H9 (cell line): Measurements from ENCODE around the gene CLOCK. TPM values are rescaled to one million over a fixed set of nuclear protein-coding genes. Genes with fewer than 3 reads are reported as not detected.

Source experiments
- DNase-seq: peaks from one replicate; pipeline ENCODE4 v3.0.0-alpha.2; 2017
- H2AFZ ChIP-seq: one replicate; pipeline ENCODE4 v1.6.1; 2013; ENCODE audit warnings: mild to moderate bottlenecking, low read length, control low read depth, moderate library complexity
- H2AK5ac ChIP-seq: 2 replicates; pipeline ENCODE4 v1.6.1; 2013; ENCODE audit warnings: low read length, control low read depth, mixed read lengths; ENCODE audit not compliant: insufficient read length
- H2BK120ac ChIP-seq: one replicate; pipeline ENCODE4 v1.6.1; 2013; ENCODE audit warnings: low read depth, mild to moderate bottlenecking, low read length, control low read depth, inconsistent platforms; ENCODE audit not compliant: poor library complexity, severe bottlenecking
- H2BK12ac ChIP-seq: 2 replicates; pipeline ENCODE4 v1.6.1; 2013; ENCODE audit warnings: low read length, control low read depth, mixed read lengths, low read depth; ENCODE audit not compliant: insufficient read length
- H2BK15ac ChIP-seq: 2 replicates; pipeline ENCODE4 v1.6.1; 2013; ENCODE audit warnings: low read depth, low read length, control low read depth
- H2BK20ac ChIP-seq: one replicate; pipeline ENCODE4 v1.6.1; 2013; ENCODE audit warnings: low read depth, mild to moderate bottlenecking, low read length, control low read depth, inconsistent platforms; ENCODE audit not compliant: poor library complexity, severe bottlenecking
- H2BK5ac ChIP-seq: 2 replicates; pipeline ENCODE4 v1.6.1; 2013; ENCODE audit warnings: low read length, control low read depth, mixed read lengths; ENCODE audit not compliant: insufficient read length
- H3K14ac ChIP-seq: 2 replicates; pipeline ENCODE4 v1.6.1; 2013; ENCODE audit warnings: low read length, control low read depth; ENCODE audit not compliant: insufficient read depth
- H3K18ac ChIP-seq: 2 replicates; pipeline ENCODE4 v1.6.1; 2013; ENCODE audit warnings: low read depth, mild to moderate bottlenecking, mixed read lengths, low read length, control low read depth; ENCODE audit not compliant: insufficient read length
- H3K23ac ChIP-seq: 2 replicates; pipeline ENCODE4 v1.6.1; 2013; ENCODE audit warnings: low read length, control low read depth, mixed read lengths, low read depth; ENCODE audit not compliant: insufficient read length
- H3K23me2 ChIP-seq: 2 replicates; pipeline ENCODE4 v1.6.1; 2013; ENCODE audit warnings: low read depth, mild to moderate bottlenecking, mixed read lengths, low read length, control low read depth; ENCODE audit not compliant: insufficient read length, poor library complexity, severe bottlenecking
- H3K27ac ChIP-seq: 2 replicates; pipeline ENCODE4 v1.5.1; 2013; ENCODE audit warnings: low read length, control low read depth, mixed read lengths, low read depth; ENCODE audit not compliant: insufficient read length
- H3K27me3 ChIP-seq: 2 replicates; pipeline ENCODE4 v1.6.1; 2013; ENCODE audit warnings: low read length, control low read depth, inconsistent platforms; ENCODE audit not compliant: insufficient read depth
- H3K4ac ChIP-seq: 2 replicates; pipeline ENCODE4 v1.6.1; 2013; ENCODE audit warnings: low read depth, mild to moderate bottlenecking, control low read depth, inconsistent platforms, low read length, moderate library complexity
- H3K4me1 ChIP-seq: 2 replicates; pipeline ENCODE4 v1.6.1; 2013; ENCODE audit warnings: low read length, control low read depth, inconsistent platforms; ENCODE audit not compliant: insufficient read depth
- H3K4me2 ChIP-seq: 2 replicates; pipeline ENCODE4 v1.6.1; 2013; ENCODE audit warnings: low read length, control low read depth, mixed read lengths; ENCODE audit not compliant: insufficient read length, insufficient read depth
- H3K56ac ChIP-seq: 2 replicates; pipeline ENCODE4 v1.6.1; 2013; ENCODE audit warnings: low read depth, mild to moderate bottlenecking, mixed read lengths, low read length, control low read depth; ENCODE audit not compliant: insufficient read length
- H3K79me1 ChIP-seq: 2 replicates; pipeline ENCODE4 v1.6.1; 2013; ENCODE audit warnings: low read depth, mild to moderate bottlenecking, moderate library complexity, low read length, control low read depth, inconsistent platforms; ENCODE audit not compliant: insufficient read depth, poor library complexity, severe bottlenecking
- H3K79me2 ChIP-seq: 2 replicates; pipeline ENCODE4 v1.6.1; 2013; ENCODE audit warnings: low read length, control low read depth, inconsistent platforms; ENCODE audit not compliant: insufficient read depth
- H3K9ac ChIP-seq: 2 replicates; pipeline ENCODE4 v1.6.1; 2013; ENCODE audit warnings: low read length, control low read depth, mixed read lengths; ENCODE audit not compliant: insufficient read length; ENCODE audit errors: extremely low read depth
- H3K9me3 ChIP-seq: one replicate; pipeline ENCODE4 v1.6.1; 2013; ENCODE audit warnings: low read depth, low read length, inconsistent platforms; ENCODE audit not compliant: control insufficient read depth
- H3T11ph ChIP-seq: one replicate; pipeline ENCODE4 v1.6.1; 2013; ENCODE audit warnings: mild to moderate bottlenecking, low read length, control low read depth, inconsistent platforms
- H4K20me1 ChIP-seq: one replicate; pipeline ENCODE4 v1.6.1; 2013; ENCODE audit not compliant: control insufficient read depth, insufficient read length, insufficient read depth
- H4K5ac ChIP-seq: 2 replicates; pipeline ENCODE4 v1.6.1; 2013; ENCODE audit warnings: low read depth, mild to moderate bottlenecking, mixed read lengths, low read length, control low read depth; ENCODE audit not compliant: insufficient read length
- H4K8ac ChIP-seq: replicated peaks from 2 replicates; pipeline ENCODE4 v1.6.1; 2013; ENCODE audit warnings: low read length, control low read depth, mixed read lengths, low read depth; ENCODE audit not compliant: insufficient read length
- H4K91ac ChIP-seq: 2 replicates; pipeline ENCODE4 v1.6.1; 2013; ENCODE audit warnings: low read depth, mild to moderate bottlenecking, moderate library complexity, mixed read lengths, low read length, control low read depth; ENCODE audit not compliant: insufficient read length
- H3K27ac Mint-ChIP-seq, 3 experiments: 2 replicates in 2 of 3; 3 replicates in 1 of 3; pipeline ENCODE4 v1.8.0; 2020 to 2021; ENCODE audit warnings: mixed read lengths in 3 of 3, mild to moderate bottlenecking in 1 of 3, moderate library complexity in 1 of 3
- H3K27me3 Mint-ChIP-seq: 2 replicates; pipeline ENCODE4 v1.8.0; 2021; ENCODE audit warnings: low read depth, mild to moderate bottlenecking, moderate library complexity, mixed read lengths
- H3K36me3 Mint-ChIP-seq, 3 experiments: 2 replicates in 2 of 3; 3 replicates in 1 of 3; pipeline ENCODE4 v1.8.0; 2020 to 2021; ENCODE audit warnings: low read depth in 3 of 3, mixed read lengths in 3 of 3; ENCODE audit not compliant: insufficient read depth in 1 of 3
- H3K4me1 Mint-ChIP-seq, 2 experiments: 2 replicates each; pipeline ENCODE4 v1.8.0; 2020; ENCODE audit warnings: mixed read lengths in 2 of 2
- H3K4me3 Mint-ChIP-seq, 2 experiments: 2 replicates in 1 of 2; 3 replicates in 1 of 2; pipeline ENCODE4 v1.8.0; 2020 to 2021; ENCODE audit warnings: mild to moderate bottlenecking in 2 of 2, mixed read lengths in 2 of 2, moderate library complexity in 1 of 2
- H3K9me3 Mint-ChIP-seq, 2 experiments: 2 replicates in 1 of 2; 3 replicates in 1 of 2; pipeline ENCODE4 v1.8.0; 2020; ENCODE audit warnings: mild to moderate bottlenecking in 2 of 2, mixed read lengths in 2 of 2, moderate library complexity in 1 of 2
- WGBS: extraction: QIAGEN DNeasy Blood & Tissue Kit; methylation state at CpG from one replicate; pipeline ENCODE4 v1.1.7; 2013; ENCODE audit warnings: missing lambda C conversion rate, low lambda C conversion rate, mixed read lengths; ENCODE audit not compliant: insufficient read length; ENCODE audit errors: extremely low coverage; 5-methylcytosine and 5-hydroxymethylcytosine counted together
- total RNA-seq: library from RNA; stranded (reverse); gene quantifications from 2 replicates; pipeline ENCODE4 v1.2.1, GENCODE V29; 2021
- TF ChIP-seq, protein P1 (sequence below): fragments of 200-600 bp; sonication (generic); conservative IDR thresholded peaks from 3 replicates; pipeline ENCODE4 v1.8.0; 2021; ENCODE audit warnings: antibody characterized with exemption, mild to moderate bottlenecking

The CLOCK gene
- total RNA-seq, 1 experiment from 2014 or later: 16.2 TPM

- H3K27ac Mint-ChIP-seq: peak overlapping the region in 1 of 3 experiments; percentile 23; a peak in 1 of 7 replicates
- Histone ChIP-seq H3K14ac (no peak overlapping the region), H3K18ac (no peak overlapping the region), H4K91ac (no peak overlapping the region), H3K23me2 (peaks cover 10% of the 10 kb centered on the region), H3K56ac (no peak overlapping the region), H3K4ac (no peak overlapping the region), H2BK15ac (no peak overlapping the region), H3K79me1 (no peaks in the 10 kb centered on the region), H3K79me2 (peaks cover 35% of the 10 kb centered on the region), H3K27ac (no peak overlapping the region), H4K5ac (no peak overlapping the region), H2BK20ac (no peak overlapping the region), H3K23ac (no peak overlapping the region), H3K27me3 (no peaks in the 10 kb centered on the region), H3K4me2 (peak overlapping the region; percentile 83), H2BK5ac (no peak overlapping the region), H3T11ph (no peak overlapping the region), H3K4me1 (no peaks in the 10 kb centered on the region), H4K20me1 (no peaks in the 10 kb centered on the region), H4K8ac (no peak overlapping the region), H2AFZ (no peak overlapping the region), H3K9ac (no peak overlapping the region), H2BK120ac (no peak overlapping the region), H3K9me3 (no peaks in the 10 kb centered on the region), H2BK12ac (no peak overlapping the region), H2AK5ac (no peak overlapping the region)
- DNase-seq: no peak
- peaks cover 34 to 47% (median 44%) of the 10 kb centered on the region in 3 experiments for H3K36me3 Mint-ChIP-seq
- peak overlapping the region; percentile 73 to 93; a peak in 4 of 5 replicates for H3K4me3 Mint-ChIP-seq
- H3K9me3 Mint-ChIP-seq: no peaks in the 10 kb centered on the region; a peak in 1 of 5 replicates
- H3K4me1 Mint-ChIP-seq: peaks cover 31 to 32% of the 10 kb centered on the region in 2 experiments
- no peaks in the 10 kb centered on the region; the same call in 1 of the 2 replicates for H3K27me3 Mint-ChIP-seq
- no CpG with 5 or more reads among the region's 3 CpGs for WGBS
- TF ChIP-seq, protein P1, sequence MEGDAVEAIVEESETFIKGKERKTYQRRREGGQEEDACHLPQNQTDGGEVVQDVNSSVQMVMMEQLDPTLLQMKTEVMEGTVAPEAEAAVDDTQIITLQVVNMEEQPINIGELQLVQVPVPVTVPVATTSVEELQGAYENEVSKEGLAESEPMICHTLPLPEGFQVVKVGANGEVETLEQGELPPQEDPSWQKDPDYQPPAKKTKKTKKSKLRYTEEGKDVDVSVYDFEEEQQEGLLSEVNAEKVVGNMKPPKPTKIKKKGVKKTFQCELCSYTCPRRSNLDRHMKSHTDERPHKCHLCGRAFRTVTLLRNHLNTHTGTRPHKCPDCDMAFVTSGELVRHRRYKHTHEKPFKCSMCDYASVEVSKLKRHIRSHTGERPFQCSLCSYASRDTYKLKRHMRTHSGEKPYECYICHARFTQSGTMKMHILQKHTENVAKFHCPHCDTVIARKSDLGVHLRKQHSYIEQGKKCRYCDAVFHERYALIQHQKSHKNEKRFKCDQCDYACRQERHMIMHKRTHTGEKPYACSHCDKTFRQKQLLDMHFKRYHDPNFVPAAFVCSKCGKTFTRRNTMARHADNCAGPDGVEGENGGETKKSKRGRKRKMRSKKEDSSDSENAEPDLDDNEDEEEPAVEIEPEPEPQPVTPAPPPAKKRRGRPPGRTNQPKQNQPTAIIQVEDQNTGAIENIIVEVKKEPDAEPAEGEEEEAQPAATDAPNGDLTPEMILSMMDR: no peak
Observed at GRCh38 chr4:55398966-55399365, 147.7 kb downstream of the CLOCK start.
